GM12873 (cell line): ENCODE data around the gene ZP4.

Experiments
- TF ChIP-seq, protein P1 (sequence below): IDR thresholded peaks from 2 replicates; pipeline ENCODE4 v1.5.1; 2012; ENCODE audit warnings: low read depth, mild to moderate bottlenecking, moderate library complexity, low read length, control low read depth; ENCODE audit not compliant: insufficient read depth; ENCODE audit errors: missing control alignments

ZP4 gene

GRCh38 chr1:237841485-237841884, 49.2 kb downstream of the ZP4 start:
- TF ChIP-seq, protein P1, sequence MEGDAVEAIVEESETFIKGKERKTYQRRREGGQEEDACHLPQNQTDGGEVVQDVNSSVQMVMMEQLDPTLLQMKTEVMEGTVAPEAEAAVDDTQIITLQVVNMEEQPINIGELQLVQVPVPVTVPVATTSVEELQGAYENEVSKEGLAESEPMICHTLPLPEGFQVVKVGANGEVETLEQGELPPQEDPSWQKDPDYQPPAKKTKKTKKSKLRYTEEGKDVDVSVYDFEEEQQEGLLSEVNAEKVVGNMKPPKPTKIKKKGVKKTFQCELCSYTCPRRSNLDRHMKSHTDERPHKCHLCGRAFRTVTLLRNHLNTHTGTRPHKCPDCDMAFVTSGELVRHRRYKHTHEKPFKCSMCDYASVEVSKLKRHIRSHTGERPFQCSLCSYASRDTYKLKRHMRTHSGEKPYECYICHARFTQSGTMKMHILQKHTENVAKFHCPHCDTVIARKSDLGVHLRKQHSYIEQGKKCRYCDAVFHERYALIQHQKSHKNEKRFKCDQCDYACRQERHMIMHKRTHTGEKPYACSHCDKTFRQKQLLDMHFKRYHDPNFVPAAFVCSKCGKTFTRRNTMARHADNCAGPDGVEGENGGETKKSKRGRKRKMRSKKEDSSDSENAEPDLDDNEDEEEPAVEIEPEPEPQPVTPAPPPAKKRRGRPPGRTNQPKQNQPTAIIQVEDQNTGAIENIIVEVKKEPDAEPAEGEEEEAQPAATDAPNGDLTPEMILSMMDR, result no peak

GRCh38 chr1:237838904-237839534, 51.7 kb downstream of the ZP4 start:
- TF ChIP-seq, protein P1, result no peak

GRCh38 chr1:237838320-237838719, 52.4 kb downstream of the ZP4 start:
- TF ChIP-seq, protein P1, result no peak

GRCh38 chr1:237834461-237834860, 56.3 kb downstream of the ZP4 start:
- TF ChIP-seq, protein P1, result no peak

DNA sequence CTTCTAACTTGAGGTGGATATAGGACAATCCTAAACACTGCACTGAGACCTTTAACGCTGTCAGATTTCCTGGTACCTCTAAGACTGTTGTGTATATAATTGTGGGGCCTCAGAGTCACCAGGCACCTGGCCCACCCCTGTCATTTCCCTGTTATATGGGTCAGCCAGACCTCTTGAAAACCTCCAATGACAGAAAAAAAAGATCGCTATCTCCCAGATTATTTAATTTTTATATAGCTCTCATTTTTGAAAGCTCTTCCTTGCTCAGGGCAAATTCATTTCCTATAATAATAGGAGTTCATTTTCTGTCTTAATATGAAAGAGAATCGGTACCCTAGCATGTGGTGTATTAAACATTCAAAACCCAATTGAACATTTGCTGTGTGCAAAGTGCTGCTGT, 56.7 kb downstream of the ZP4 start:
- TF ChIP-seq, protein P1, result no peak

DNA sequence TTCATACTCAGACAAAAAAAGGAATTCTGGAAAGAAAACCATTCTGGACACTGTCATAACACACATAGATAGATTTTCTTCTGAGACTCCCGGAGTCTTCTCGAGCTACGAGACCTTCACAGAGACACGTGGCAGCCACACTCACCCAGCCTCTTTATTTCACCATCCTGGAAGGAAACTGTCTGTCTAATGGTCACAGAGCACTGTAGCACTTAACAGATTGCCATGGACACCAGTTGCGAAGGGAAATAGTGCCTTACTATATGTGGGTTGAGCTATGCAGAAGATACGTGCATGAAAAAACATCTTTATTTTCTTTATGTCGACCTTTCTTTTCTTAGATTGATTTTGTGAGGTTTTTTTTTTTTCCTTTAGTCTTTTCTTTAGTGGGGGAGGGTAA, 57.9 kb downstream of the ZP4 start:
- TF ChIP-seq, protein P1, result no peak
